ENCODE measurements around the gene KIF3C. TPM values are rescaled to one million over a fixed set of nuclear protein-coding genes. Genes with fewer than 3 reads are reported as not detected.
"Not testable (repeated sequence)": the region's sequence is repeated elsewhere in the genome, so short reads cannot be mapped to it uniquely, and the experiment has no call there.

KIF3C gene
- total RNA-seq, 6 donors from 2014 or later = 2.4 to 15.7 (median 4.4) TPM

DNA sequence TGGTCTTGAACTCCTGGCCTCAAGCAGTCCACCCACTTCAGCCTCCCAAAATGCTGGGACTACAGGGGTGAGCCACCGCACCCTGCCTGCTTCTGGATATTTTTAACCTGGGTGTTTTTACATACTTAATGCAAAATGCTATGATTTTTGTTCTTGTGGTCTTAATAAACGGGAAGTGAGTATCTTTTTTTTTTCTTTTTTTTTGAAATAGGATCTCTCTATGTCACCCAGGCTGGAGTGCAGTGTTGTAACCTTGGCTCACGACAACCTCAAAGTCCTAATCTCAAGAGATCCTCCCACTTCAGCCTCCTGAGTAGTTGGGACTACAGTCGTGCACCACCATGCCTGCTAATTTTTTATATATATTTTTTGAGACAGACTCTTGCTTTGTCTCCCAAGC lies 84.8 kb downstream of the KIF3C start:
- no peak for TF ChIP-seq POLR2AphosphoS5 (IDR thresholded peaks at IDR 0.05)

GRCh38 chr2:25896308-25896707 lies 86.0 kb downstream of the KIF3C start:
- H3K27ac ChIP-seq; H3K27me3 ChIP-seq; DNase-seq; ATAC-seq (ENCODE audit: low FRiP score in 2 of 2); H3K9me3 ChIP-seq; H3K4me3 ChIP-seq; H3K36me3 ChIP-seq; H3K4me1 ChIP-seq: not testable (repeated sequence)
- WGBS, 2 donors = 87 to 97% methylated on average over 9 of the region's 9 CpGs

More for the DNA sequence above, 84.8 kb downstream of the KIF3C start:
- WGBS, 2 donors = 59 to 70% methylated on average over 4 of the region's 4 CpGs
- Histone ChIP-seq H3K36me3 (no peaks in the 10 kb centered on the region), H3K27ac (no peak overlapping the region), H3K4me3 (no peak overlapping the region), H3K4me1 (no peaks in the 10 kb centered on the region), H3K9me3 (no peaks in the 10 kb centered on the region), H3K27me3 (no peaks in the 10 kb centered on the region)
- DNase-seq = no peak
- no peak for ATAC-seq (ENCODE audit: low FRiP score in 2 of 2)

GRCh38 chr2:25895610-25896009 lies 86.7 kb downstream of the KIF3C start:
- no peaks in the 10 kb centered on the region for H3K36me3 ChIP-seq
- no peak for TF ChIP-seq EP300 (IDR thresholded peaks at IDR 0.05)
- TF ChIP-seq POLR2AphosphoS5 (IDR thresholded peaks at IDR 0.05) = no peak
- no peak for TF ChIP-seq CTCF (IDR thresholded peaks at IDR 0.05)
- TF ChIP-seq POLR2A (IDR thresholded peaks at IDR 0.05) = no peak
- H3K27me3 ChIP-seq = no peaks in the 10 kb centered on the region
- H3K9me3 ChIP-seq = no peaks in the 10 kb centered on the region
- DNase-seq = no peak
- H3K27ac ChIP-seq = no peak overlapping the region
- no peak for ATAC-seq (ENCODE audit: low FRiP score in 2 of 2)
- H3K4me3 ChIP-seq = no peak overlapping the region
- H3K4me1 ChIP-seq = no peaks in the 10 kb centered on the region

DNA sequence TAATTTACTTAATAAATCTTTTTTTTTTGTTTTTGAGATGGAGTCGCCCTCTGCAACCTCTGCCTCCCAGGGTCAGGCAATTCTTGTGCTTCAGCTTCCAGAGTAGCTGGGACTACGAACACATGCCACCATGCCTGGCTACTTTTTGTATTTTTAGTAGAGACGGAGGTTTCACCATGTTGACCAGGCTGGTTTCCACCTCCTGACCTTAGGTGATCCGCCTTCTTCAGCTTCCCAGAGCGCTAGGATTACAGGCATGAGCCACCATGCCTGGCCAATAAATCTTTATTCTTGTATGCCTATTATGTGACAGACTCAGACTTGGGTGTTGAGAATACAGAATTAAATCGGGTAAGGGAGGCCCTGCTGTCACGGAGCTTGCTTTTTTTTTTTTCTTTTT lies 87.3 kb downstream of the KIF3C start:
- Histone ChIP-seq H3K4me1 (no peaks in the 10 kb centered on the region), H3K9me3 (no peaks in the 10 kb centered on the region), H3K36me3 (no peaks in the 10 kb centered on the region), H3K27ac (no peak overlapping the region), H3K27me3 (no peaks in the 10 kb centered on the region), H3K4me3 (no peak overlapping the region)
- no peak for ATAC-seq (ENCODE audit: low FRiP score in 2 of 2)
- DNase-seq = no peak
- 84 to 90% methylated on average over 7 of the region's 7 CpGs for WGBS, 2 donors
- TF ChIP-seq POLR2AphosphoS5 (IDR thresholded peaks at IDR 0.05) (no peak), CTCF (IDR thresholded peaks at IDR 0.05) (no peak), POLR2A (IDR thresholded peaks at IDR 0.05) (no peak), EP300 (IDR thresholded peaks at IDR 0.05) (no peak)

- Histone ChIP-seq H3K9me3 (no peaks in the 10 kb centered on the region), H3K36me3 (no peaks in the 10 kb centered on the region), H3K27me3 (no peaks in the 10 kb centered on the region), H3K27ac (no peak overlapping the region), H3K4me3 (no peak overlapping the region), H3K4me1 (no peaks in the 10 kb centered on the region)
- 72 to 82% methylated on average over 8 of the region's 8 CpGs for WGBS, 2 donors
- DNase-seq = no peak
- no peak for ATAC-seq (ENCODE audit: low FRiP score in 2 of 2)
- TF ChIP-seq EP300 (IDR thresholded peaks at IDR 0.05) (no peak), POLR2A (IDR thresholded peaks at IDR 0.05) (no peak), CTCF (IDR thresholded peaks at IDR 0.05) (no peak), POLR2AphosphoS5 (IDR thresholded peaks at IDR 0.05) (no peak)
Measured at GRCh38 chr2:25894135-25894830, 88.0 kb downstream of the KIF3C start.

- Histone ChIP-seq H3K9me3 (no peaks in the 10 kb centered on the region), H3K27ac (no peak overlapping the region), H3K4me1 (no peaks in the 10 kb centered on the region), H3K36me3 (no peaks in the 10 kb centered on the region), H3K27me3 (no peaks in the 10 kb centered on the region), H3K4me3 (no peak overlapping the region)
- whole genome bisulfite sequencing, 2 donors = 89% methylated on average over 5 of the region's 5 CpGs
- TF ChIP-seq CTCF (IDR thresholded peaks at IDR 0.05) (no peak), POLR2AphosphoS5 (IDR thresholded peaks at IDR 0.05) (no peak), POLR2A (IDR thresholded peaks at IDR 0.05) (no peak), EP300 (IDR thresholded peaks at IDR 0.05) (no peak)
- DNase-seq = no peak
- ATAC-seq (ENCODE audit: low FRiP score in 2 of 2) = no peak
Measured at GRCh38 chr2:25891672-25892071, 90.6 kb downstream of the KIF3C start.
